ENCODE data around the gene NBPF3.

DNA sequence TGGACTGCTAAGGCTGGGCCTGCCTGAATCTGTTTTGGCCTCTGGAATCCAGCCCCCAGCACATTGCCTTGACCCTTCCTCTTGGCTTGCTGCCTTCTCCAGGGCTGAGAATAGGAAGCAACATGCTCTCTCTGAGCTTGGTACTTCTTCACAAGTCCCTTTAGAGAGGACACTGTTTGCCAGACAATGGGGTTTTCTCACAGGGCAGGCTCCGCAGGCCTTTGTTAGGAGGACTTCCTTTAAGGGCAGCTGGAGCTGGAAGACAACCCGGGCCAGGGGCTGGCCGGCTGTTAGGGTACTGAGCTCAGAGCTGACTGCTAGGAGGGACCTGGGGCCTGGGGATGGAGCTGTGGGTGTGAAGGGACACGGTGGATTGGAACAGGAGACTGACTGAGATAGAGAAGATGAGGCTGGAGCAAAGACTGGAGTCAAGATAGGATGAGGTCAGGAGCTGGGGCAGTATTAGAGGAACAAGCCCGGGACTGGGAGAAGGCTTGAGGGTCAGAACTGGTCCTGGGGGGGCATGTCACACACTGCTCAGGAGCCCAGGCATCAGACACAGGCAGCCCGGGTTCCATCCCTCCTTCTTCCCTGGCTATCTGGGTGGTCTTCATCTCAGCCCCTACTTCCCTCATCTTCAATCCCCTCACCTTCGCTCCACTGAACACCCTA, 63.9 kb downstream of the NBPF3 start:
- no peak for TF ChIP-seq CTCF (IDR thresholded peaks at IDR 0.05)
- no peak for TF ChIP-seq POLR2A (IDR thresholded peaks at IDR 0.05)
